ENCODE results near the gene SOCS7. TPM values are rescaled to one million over a fixed set of nuclear protein-coding genes. Genes with fewer than 3 reads are reported as not detected.

Gene SOCS7
- total and polyA plus RNA-seq, 10 of the 15 experiments (the other 5 are each of a cell fraction or from before 2014, with no cell fraction given), result 0.68 to 12.8 (median 7.3) TPM

- TF ChIP-seq ZNF687 (IDR thresholded peaks at IDR 0.05) (peak; percentile 89), RFX5 (IDR thresholded peaks at IDR 0.05; ENCODE audit: low read depth, low read length) (peak; percentile 69; the same call in 1 of the 2 replicates), ZBTB40 (IDR thresholded peaks at IDR 0.05; ENCODE audit: borderline replicate concordance) (peak; percentile 53; the same call in 1 of the 2 replicates), POLR2AphosphoS2 (IDR thresholded peaks at IDR 0.05; ENCODE audit: low read depth, low read length) (peak; percentile 91), CBX3 (IDR thresholded peaks at IDR 0.05; ENCODE audit: borderline replicate concordance, low read depth) (no peak), BACH1 (IDR thresholded peaks at IDR 0.05; ENCODE audit: borderline replicate concordance) (peak; percentile 54; the same call in 1 of the 2 replicates), MLLT1 (IDR thresholded peaks at IDR 0.05) (peak; percentile 75), ELK1 (IDR thresholded peaks at IDR 0.05; ENCODE audit: low read depth, low read length) (peak; percentile 81), SPI1 (IDR thresholded peaks at IDR 0.05; ENCODE audit: borderline replicate concordance, insufficient read depth, low read depth, low read length) (no peak), NFYB (IDR thresholded peaks at IDR 0.05; ENCODE audit: insufficient read depth, low read depth, low read length) (peak; percentile 70; the same call in 1 of the 2 replicates), RAD51 (IDR thresholded peaks at IDR 0.05) (no peak), IKZF2 (IDR thresholded peaks at IDR 0.05) (peak; percentile 43 to 59; a peak in 2 of 4 replicates), NR2C2 (IDR thresholded peaks at IDR 0.05; ENCODE audit: borderline replicate concordance, control insufficient read depth, insufficient read length, low read depth) (no peak), SMAD5 (IDR thresholded peaks at IDR 0.05; ENCODE audit: low read depth) (0 out of 2 replicates have a peak, but pooled peaks have one; percentile 37), MAX (IDR thresholded peaks at IDR 0.05; ENCODE audit: low read depth, low read length) (peak; percentile 85; the same call in 1 of the 2 replicates), TBL1XR1 (IDR thresholded peaks at IDR 0.05; ENCODE audit: low read depth, low read length) (no peak)
Observed at GRCh38 chr17:38351412-38352222, at the start of gene SOCS7 (continued).

Data from GM12878 (cell line).